Heart left ventricle (tissue), 13 donors: ENCODE data around the gene TRH.

Experiments
- POLR2A ChIP-seq, 2 donors: fragments of 450-650 bp; IDR thresholded peaks; one replicate each; pipeline ENCODE4 v1.6.1; 2017; ENCODE audit warnings: antibody characterized with exemption in 2 of 2, mild to moderate bottlenecking in 2 of 2, moderate library complexity in 2 of 2
- TF ChIP-seq, protein P1 (sequence below), 12 donors: fragments of 200-600 bp; sonication (generic) in 4 of 12; IDR thresholded peaks; one replicate each; pipeline versions ENCODE4 v1.5.0 to v1.8.0; 2018 to 2022; ENCODE audit warnings: antibody characterized with exemption in 12 of 12, mild to moderate bottlenecking in 5 of 12
- donor health status: ischemic (EF 13 %, LVEDD 7.1; RV severe dilation, severe dysfunction).
- donor health status: DM: no; HTN: yes; CAD: no.
- donor health status: DM: no; HTN: no; CAD: no.
- donor health status: ischemic (EF 25% LVEDD 6.9; RV normal size, moderate dysfunction).
- donor health status: ischemic (EF 25% LVEDD 5.7; RV mildly dilated, moderate dysfunction).
- donor health status: ischemic (EF 35%, LVEDD 5.7; RV mildly dilated, moderate dysfunction).
- donor health status: nonischemic (EF 11% LVEDD 7.7; RV severe dilation, severe dysfunction).
- donor health status: DM: yes; HTN: yes; CAD: no.
- donor health status: PGD.
- donor health status: ischemic (EF 29% LVEDD 5.4; RV normal size, mild dysfunction).
- donor health status: nonischemic (EF 23%, LVEDD 6.1; RV moderate dilation, normal function).

DNA sequence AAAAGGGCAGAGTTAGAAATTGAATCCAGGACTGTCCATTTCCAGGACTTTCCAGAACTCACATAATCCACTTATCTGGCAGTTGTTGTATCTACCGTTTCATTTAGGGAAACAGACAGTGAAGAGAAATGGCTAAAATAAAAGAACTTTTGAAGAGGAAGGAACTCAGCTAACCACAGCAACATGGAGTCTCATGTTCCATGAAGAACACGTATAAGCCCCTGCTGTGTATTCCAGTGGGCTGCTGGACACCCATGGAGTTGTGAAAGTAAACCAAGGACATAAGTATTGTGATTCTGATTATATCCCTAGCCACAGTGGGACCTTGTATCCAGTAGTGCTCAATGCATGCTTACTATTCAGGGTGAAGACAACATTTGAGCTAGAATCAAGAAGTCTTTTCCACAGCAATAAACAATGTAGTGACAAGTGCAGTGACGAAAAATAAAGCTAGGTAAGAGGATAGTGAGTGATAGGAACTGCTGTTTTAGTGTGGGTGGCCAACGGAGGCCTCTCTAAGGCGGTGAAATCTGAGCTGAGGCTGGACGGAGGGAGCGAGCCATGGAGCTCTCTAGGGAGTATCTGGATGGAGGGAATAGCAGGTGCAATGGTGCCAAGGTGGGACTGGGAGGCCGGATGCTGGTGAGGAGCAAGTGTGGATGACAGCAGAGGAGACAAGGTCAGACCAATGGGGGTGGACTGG lies 26.8 kb upstream of the TRH start:
- TF ChIP-seq, protein P1, sequence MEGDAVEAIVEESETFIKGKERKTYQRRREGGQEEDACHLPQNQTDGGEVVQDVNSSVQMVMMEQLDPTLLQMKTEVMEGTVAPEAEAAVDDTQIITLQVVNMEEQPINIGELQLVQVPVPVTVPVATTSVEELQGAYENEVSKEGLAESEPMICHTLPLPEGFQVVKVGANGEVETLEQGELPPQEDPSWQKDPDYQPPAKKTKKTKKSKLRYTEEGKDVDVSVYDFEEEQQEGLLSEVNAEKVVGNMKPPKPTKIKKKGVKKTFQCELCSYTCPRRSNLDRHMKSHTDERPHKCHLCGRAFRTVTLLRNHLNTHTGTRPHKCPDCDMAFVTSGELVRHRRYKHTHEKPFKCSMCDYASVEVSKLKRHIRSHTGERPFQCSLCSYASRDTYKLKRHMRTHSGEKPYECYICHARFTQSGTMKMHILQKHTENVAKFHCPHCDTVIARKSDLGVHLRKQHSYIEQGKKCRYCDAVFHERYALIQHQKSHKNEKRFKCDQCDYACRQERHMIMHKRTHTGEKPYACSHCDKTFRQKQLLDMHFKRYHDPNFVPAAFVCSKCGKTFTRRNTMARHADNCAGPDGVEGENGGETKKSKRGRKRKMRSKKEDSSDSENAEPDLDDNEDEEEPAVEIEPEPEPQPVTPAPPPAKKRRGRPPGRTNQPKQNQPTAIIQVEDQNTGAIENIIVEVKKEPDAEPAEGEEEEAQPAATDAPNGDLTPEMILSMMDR (IDR thresholded peaks at IDR 0.05) = no peak
- TF ChIP-seq POLR2A (IDR thresholded peaks at IDR 0.05) = no peak
